Jurkat, Clone E6-1 (cell line): ENCODE data around the gene PATZ1. TPM values are rescaled to one million over a fixed set of nuclear protein-coding genes. Genes with fewer than 3 reads are reported as not detected.
"Not testable (repeated sequence)": the region's sequence is repeated elsewhere in the genome, so short reads cannot be mapped to it uniquely, and the experiment has no call there.

ENCODE experiments used
- DNase-seq: peaks from one replicate; pipeline ENCODE4 v3.0.0-alpha.2; 2011; ENCODE audit warnings: low read depth, low spot score
- H3K4me3 ChIP-seq: 2 replicates; pipeline ENCODE4 v1.5.1; 2011; ENCODE audit warnings: mild to moderate bottlenecking, low read length, control low read depth, moderate library complexity
- polyA plus RNA-seq: library from polyadenylated mRNA; unstranded; fragments of >200 nt; gene quantifications from one replicate; pipeline ENCODE4 v1.2.1, GENCODE V29; 2012; ENCODE audit warnings: missing spikeins; ENCODE audit not compliant: insufficient read length, insufficient read depth

PATZ1 gene, protein sequence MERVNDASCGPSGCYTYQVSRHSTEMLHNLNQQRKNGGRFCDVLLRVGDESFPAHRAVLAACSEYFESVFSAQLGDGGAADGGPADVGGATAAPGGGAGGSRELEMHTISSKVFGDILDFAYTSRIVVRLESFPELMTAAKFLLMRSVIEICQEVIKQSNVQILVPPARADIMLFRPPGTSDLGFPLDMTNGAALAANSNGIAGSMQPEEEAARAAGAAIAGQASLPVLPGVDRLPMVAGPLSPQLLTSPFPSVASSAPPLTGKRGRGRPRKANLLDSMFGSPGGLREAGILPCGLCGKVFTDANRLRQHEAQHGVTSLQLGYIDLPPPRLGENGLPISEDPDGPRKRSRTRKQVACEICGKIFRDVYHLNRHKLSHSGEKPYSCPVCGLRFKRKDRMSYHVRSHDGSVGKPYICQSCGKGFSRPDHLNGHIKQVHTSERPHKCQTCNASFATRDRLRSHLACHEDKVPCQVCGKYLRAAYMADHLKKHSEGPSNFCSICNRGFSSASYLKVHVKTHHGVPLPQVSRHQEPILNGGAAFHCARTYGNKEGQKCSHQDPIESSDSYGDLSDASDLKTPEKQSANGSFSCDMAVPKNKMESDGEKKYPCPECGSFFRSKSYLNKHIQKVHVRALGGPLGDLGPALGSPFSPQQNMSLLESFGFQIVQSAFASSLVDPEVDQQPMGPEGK
- polyA plus RNA-seq = 26.3 TPM

GRCh38 chr22:31346255-31346732 lies at the start of gene PATZ1:
Gene PATZ1, minus strand, starts transcription at chr22:31346346. Its CDS starts 744 bp downstream, at chr22:31345602.
- peak within 1 kb of the TSS; percentile 86 for H3K4me3 ChIP-seq
- DNase-seq = peak; percentile 91

GRCh38 chr22:31394326-31394725 lies 48.2 kb upstream of the PATZ1 start:
- no peak for DNase-seq

GRCh38 chr22:31393893-31394292 lies 47.7 kb upstream of the PATZ1 start:
- no peak for DNase-seq
- no peak overlapping the region for H3K4me3 ChIP-seq

More at GRCh38 chr22:31394326-31394725, 48.2 kb upstream of the PATZ1 start:
- no peak overlapping the region for H3K4me3 ChIP-seq

GRCh38 chr22:31378651-31379050 lies 32.5 kb upstream of the PATZ1 start:
- not testable (repeated sequence) for H3K4me3 ChIP-seq, DNase-seq

- no peak for DNase-seq
Observed at GRCh38 chr22:31378123-31378522, 32.0 kb upstream of the PATZ1 start.

DNA sequence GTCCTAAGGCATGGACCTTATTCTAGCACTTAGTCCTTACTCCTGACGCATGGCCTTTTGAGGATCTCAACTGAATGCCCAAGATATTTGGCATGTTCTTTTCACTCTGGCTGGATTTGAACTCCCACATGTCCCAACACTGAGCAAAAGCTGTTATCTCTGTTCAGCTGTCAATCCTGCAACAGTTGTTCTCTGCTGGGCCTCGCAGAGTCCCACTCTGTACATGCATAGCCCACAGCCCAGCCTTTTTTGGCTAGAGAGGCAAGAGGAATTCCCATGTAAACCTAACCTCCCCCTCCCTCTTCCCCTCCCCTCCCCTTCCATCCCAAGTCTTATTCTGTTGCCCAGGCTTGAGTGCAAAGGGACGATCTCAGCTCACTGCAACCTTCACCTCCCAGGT lies 31.5 kb upstream of the PATZ1 start:
- no peak overlapping the region for H3K4me3 ChIP-seq
- no peak for DNase-seq

More at GRCh38 chr22:31378123-31378522, 32.0 kb upstream of the PATZ1 start:
- H3K4me3 ChIP-seq = no peak overlapping the region

DNA sequence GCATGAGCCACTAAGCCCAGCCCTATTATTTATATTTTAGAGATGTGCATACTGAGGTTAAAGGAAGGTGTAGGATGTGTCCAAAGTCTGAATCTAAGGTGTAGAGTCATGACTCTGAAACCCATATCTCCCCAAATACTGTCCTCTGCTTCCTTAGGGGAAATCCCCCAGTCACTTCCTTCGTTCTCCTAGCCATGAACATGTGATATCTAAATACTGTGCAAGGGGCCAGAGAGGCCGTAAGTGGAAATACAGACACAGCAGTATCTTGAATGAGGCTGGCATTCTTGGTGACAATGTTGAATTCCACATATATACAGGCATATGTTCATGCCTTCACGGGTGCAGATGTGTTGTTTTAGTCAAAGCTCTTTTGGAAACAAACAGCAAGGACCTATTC lies 21.3 kb upstream of the PATZ1 start:
- DNase-seq = no peak
- no peak overlapping the region for H3K4me3 ChIP-seq

- DNase-seq = no peak
- H3K4me3 ChIP-seq = no peak overlapping the region
Observed at GRCh38 chr22:31363885-31364465, 17.8 kb upstream of the PATZ1 start.

DNA sequence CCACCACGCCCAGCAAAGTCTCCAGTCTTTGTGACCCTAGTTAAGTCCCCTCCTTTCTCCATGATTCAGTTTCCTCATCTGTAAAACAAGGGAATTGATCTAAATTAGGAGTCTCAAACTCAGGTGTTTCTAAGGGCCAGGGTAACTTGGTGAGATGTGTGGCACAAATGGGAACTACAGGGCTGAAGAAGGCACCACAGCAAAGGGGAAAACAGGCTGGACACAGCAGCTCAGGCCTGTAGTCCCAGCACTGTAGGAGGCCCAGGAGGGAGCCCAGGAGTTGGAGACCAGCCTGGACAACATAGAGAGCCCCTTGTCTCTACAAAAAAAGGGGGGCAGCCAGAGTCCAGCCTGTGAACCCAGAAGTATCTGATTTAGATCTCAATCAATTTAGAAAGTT lies 15.6 kb upstream of the PATZ1 start:
- no peak for DNase-seq
- no peak overlapping the region for H3K4me3 ChIP-seq

- no peak for DNase-seq
- no peak overlapping the region for H3K4me3 ChIP-seq
Observed at GRCh38 chr22:31360029-31360428, 13.9 kb upstream of the PATZ1 start.

DNA sequence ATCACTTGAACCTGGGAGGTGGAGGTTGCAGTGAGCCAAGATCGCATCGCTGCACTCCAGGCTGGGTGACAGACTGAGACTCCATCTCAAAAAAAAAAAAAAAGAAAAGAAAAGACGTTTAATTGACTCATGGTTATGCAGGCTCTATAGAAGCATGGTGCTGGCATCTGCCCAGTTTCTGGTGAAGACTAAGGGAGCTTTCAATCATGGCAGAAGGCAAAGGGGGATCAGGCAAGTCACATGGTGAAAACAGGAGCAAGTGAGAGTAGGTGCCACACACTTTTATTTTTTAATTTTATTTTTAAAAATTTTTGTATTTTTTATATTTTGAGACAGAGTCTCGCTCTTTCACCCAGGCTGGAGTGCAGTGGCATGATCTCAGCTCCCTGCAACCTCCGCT lies 8.4 kb upstream of the PATZ1 start:
- no peak for DNase-seq
- H3K4me3 ChIP-seq = no peak overlapping the region

DNA sequence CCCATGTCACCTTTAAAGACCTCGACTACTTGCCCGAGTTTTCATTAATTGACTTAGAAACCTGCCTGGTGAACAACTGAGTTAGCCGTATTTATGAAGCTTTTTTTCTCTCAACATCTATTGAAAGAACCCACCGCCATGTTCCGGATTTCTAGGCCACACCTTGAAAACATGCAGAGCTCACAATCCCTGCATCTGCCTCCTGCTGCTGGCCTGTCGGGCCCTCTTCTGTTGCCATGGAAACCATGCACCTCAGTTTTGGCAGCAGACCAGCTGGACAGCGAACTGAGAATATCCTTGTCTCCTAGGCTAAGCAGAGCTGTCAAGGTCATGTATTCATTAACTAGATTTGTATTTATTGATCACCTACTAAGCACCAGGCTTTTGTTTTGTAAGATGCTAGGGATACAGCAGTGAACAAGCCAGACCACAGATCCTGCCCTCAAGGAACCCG lies 4.3 kb upstream of the PATZ1 start:
- DNase-seq = no peak
- H3K4me3 ChIP-seq = no peak overlapping the region

DNA sequence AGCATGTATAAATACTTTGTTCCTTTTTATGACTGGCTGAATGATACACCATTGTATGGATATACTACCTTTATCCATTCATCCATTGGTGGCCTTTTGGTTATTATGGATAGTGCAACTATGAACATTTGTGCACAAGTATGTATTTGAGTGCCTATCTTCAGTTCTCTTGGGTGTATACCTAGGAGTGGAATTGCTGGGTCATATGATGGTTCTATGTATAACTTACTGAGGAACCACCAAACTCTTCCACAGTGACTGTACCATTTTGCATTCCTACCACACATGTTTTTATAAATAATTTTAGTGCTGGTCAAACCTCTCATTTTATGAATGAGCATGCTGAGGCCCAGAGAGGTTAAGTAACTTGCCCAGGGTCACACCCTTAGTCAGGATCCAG lies 3.8 kb upstream of the PATZ1 start:
- DNase-seq = no peak
- H3K4me3 ChIP-seq = no peak overlapping the region

DNA sequence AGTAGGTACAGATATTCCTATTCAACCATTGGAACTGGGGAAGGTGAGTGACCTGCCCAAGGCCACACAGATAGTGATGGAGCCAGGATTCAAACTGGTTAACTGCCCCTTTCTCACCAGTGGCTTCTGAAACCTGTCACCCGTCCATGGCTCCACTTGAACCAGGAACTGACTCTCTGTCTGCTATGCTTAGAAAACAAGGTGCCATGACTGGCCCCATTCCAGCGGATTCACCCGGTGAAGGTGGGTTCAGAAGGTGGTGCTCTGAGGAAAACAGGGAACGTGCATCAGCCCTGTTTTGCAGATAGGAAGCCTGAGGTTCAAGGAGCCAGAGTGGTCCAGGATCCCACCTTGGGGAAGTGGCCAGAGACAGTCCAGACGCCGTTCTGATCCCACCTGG lies 2.6 kb upstream of the PATZ1 start:
- DNase-seq = no peak
- no peak overlapping the region for H3K4me3 ChIP-seq

- DNase-seq = not testable (repeated sequence)
- peak overlapping the region; percentile 86 for H3K4me3 ChIP-seq
Observed at GRCh38 chr22:31348009-31348337, 1.8 kb upstream of the PATZ1 start.

DNA sequence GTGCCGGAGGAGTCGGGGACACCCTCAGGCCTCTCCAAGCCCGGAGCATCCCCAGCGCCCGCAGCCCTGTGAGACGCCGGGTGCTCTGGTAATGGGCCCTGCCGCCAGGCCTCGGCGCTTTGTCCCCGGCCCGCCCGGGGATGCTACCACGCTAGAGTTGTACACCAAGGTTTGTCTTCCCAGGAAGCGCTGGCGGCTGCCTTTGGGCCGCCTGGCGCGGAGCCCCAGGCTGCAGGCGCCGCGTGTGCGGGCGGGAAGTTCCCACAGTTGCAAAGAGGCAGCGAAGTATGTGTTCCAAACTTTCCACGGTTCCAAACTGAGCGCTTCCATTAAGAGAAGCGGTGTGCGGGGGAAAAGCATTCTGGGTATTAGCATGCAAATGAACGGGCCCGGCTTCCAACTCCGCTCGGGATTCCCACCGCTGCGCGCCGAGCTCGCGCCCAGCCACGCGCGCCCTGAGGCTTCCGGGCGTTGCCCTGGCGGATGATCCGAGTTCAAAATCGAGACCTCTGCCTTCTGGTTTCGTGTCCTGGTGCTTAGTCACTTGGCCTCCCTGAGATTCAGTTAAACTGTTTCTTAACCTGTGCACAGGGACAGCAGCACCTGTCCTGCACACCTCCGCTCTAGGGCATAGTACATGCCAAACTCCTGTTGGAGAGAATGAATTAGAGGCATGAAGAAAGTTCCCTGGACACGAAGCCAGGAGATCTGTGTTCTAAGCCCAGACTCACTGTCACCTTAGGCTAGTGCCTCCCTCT lies 1.3 kb upstream of the PATZ1 start:
- DNase-seq = peak; percentile 61

DNA sequence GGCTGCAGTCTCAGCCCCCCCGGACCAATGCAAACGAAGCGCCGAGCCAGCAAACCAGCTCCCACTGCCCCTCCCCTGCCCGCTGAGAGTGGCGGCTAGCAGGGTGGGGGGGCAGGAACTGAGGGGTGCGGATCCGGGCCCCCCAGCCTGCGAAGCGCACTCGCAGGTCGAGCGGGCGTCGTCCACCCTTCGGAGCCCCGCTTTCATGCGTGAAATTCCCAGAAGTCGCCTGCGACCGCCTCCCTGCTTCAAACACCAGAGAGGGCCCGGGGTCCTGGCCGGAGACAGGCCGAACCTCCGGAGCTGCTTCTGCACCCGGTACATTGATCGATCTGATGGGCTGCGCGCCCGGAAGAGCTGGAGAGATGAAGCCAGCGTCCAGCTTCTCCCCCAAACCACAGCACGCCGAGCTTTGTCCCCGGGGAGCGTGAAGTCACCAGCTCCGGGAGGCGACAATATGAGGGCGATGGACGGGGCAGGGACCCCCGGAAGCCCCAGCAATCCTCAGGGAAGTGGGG lies 646 bp upstream of the PATZ1 start:
- no peak for DNase-seq

More for the DNA sequence above, 1.3 kb upstream of the PATZ1 start:
- H3K4me3 ChIP-seq = peak overlapping the region; percentile 86

DNA sequence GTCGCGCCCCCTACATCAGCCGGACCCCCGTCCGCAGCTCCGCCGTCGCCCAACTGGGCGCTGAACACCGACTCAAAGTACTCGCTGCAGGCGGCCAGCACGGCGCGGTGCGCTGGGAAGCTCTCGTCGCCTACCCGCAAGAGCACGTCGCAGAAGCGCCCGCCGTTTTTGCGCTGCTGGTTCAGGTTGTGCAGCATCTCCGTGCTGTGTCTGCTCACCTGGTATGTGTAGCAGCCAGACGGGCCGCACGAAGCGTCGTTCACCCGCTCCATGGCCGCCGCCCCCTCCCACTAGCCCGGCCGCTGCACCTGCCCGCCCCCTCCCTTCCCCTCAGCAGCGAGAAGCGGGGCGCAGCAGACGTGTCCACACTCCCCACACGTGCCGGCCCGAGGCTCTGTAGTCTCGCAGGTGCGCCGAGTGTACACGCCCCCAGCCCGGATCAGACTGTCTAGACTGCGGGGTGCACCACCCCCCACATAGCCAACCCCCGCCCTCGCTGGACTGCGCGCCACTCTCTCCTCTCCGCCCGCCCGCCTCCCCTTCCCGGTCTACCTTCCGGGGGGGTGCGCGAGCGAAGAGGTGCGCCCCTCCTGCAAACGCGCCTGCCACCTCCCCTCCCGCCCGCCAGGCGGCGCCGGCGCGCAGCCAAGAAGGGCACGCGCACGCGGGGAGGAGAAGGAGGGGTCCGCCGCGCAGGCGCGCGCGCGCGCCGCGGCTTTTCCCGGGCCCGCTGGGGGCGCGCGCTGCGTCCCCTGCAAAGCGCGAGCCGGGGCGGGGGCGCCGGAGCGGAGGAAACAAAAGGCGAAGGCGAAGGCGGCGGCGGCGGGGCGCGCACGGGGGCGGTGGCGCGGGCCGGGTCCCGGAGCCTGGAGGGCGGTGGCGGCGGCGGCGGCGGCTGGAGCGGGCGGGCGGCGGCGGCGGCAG lies 553 bp downstream of the PATZ1 start:
- H3K4me3 ChIP-seq = peak overlapping the region; percentile 86
- peak; percentile 87 for DNase-seq

More for the DNA sequence above, 646 bp upstream of the PATZ1 start:
- peak overlapping the region; percentile 86 for H3K4me3 ChIP-seq
